PC-3 (cell line): Measurements from ENCODE around the gene SLC25A41.

Experiments
- CTCF ChIP-seq: fragments of 300-600 bp; sonication (generic); conservative IDR thresholded peaks from 2 replicates; pipeline ENCODE4 v1.5.1; 2017; ENCODE audit warnings: antibody characterized with exemption, low read depth, mild to moderate bottlenecking, low read length
- EZH2 ChIP-seq: fragments of 300-600 bp; sonication (generic); IDR thresholded peaks from one replicate; pipeline ENCODE4 v1.6.1; 2017; ENCODE audit warnings: antibody characterized with exemption, mild to moderate bottlenecking, low read length; ENCODE audit not compliant: unreplicated experiment

GRCh38 chr19:6387372-6387771 lies 46.2 kb downstream of the SLC25A41 start:
- no peak for TF ChIP-seq CTCF
- no peak for TF ChIP-seq EZH2
